Right atrium auricular region (tissue), 2 donors: ENCODE measurements around the gene DUSP2. TPM values are rescaled to one million over a fixed set of nuclear protein-coding genes. Genes with fewer than 3 reads are reported as not detected.

Source experiments
- DNase-seq: peaks from one replicate; pipeline ENCODE4 v3.0.0-alpha.2; 2019; ENCODE audit warnings: low spot score
- H3K27ac ChIP-seq, 2 donors: fragments of 200-600 bp; sonication (generic); 1 replicate in 1 of 2; 2 replicates in 1 of 2; pipeline ENCODE4 v1.5.1; 2016 to 2019
- H3K27me3 ChIP-seq, 2 donors: fragments of 200-600 bp; sonication (generic); one replicate each; pipeline versions ENCODE4 v1.5.1 to v1.6.0; 2017 to 2019
- H3K36me3 ChIP-seq: fragments of 200-600 bp; sonication (generic); one replicate; pipeline ENCODE4 v1.5.1; 2016
- H3K4me1 ChIP-seq, 2 donors: fragments of 200-600 bp; sonication (generic); one replicate each; pipeline versions ENCODE4 v1.5.1 to v1.6.0; 2017 to 2019
- H3K4me3 ChIP-seq, 2 donors: fragments of 200-600 bp; sonication (generic); 1 replicate in 1 of 2; 2 replicates in 1 of 2; pipeline ENCODE4 v1.5.1; 2017 to 2019; ENCODE audit warnings: mild to moderate bottlenecking in 1 of 2, moderate library complexity in 1 of 2
- H3K9me3 ChIP-seq, 2 donors: fragments of 200-600 bp; sonication (generic); one replicate each; pipeline ENCODE4 v1.5.1; 2019
- CTCF ChIP-seq, 2 donors: fragments of 200-600 bp; sonication (generic); IDR thresholded peaks; one replicate each; pipeline ENCODE4 v1.5.1; 2019; ENCODE audit warnings: antibody characterized with exemption in 2 of 2
- total RNA-seq, 2 donors: library from RNA; depleted of rRNA; stranded (reverse); fragments of >200 nt; gene quantifications; one replicate each; pipeline ENCODE4 v1.1.0, GENCODE V29; 2016

The DUSP2 gene
- total RNA-seq, 2 donors from 2014 or later: 4.0 to 9.0 TPM

- peaks cover 0 to 8% of the 10 kb centered on the region in 2 donors for H3K4me1 ChIP-seq
- no peaks in the 10 kb centered on the region for H3K36me3 ChIP-seq
- no peak for TF ChIP-seq CTCF (IDR thresholded peaks at IDR 0.05)
- no peaks in the 10 kb centered on the region for H3K9me3 ChIP-seq
- H3K4me3 ChIP-seq: no peak overlapping the region
- no peak overlapping the region for H3K27ac ChIP-seq
- H3K27me3 ChIP-seq: no peaks in the 10 kb centered on the region
- DNase-seq: no peak
These were observed 30.7 kb upstream of the DUSP2 start for GRCh38 chr2:96175951-96176350.

- Histone ChIP-seq H3K27ac (no peak overlapping the region), H3K4me1 (peaks cover 0 to 8% of the 10 kb centered on the region in 2 donors), H3K4me3 (no peak overlapping the region), H3K9me3 (no peaks in the 10 kb centered on the region), H3K36me3 (no peaks in the 10 kb centered on the region), H3K27me3 (no peaks in the 10 kb centered on the region)
- DNase-seq: peak; percentile 76
- TF ChIP-seq CTCF (IDR thresholded peaks at IDR 0.05): peak; percentile 70 to 90
These were observed 29.3 kb upstream of the DUSP2 start for GRCh38 chr2:96174251-96175144.

- H3K4me1 ChIP-seq: peaks cover 0 to 8% of the 10 kb centered on the region in 2 donors
- H3K27ac ChIP-seq: no peak overlapping the region
- no peaks in the 10 kb centered on the region for H3K36me3 ChIP-seq
- DNase-seq: no peak
- no peaks in the 10 kb centered on the region for H3K9me3 ChIP-seq
- H3K4me3 ChIP-seq: no peak overlapping the region
- TF ChIP-seq CTCF (IDR thresholded peaks at IDR 0.05): no peak
- no peaks in the 10 kb centered on the region for H3K27me3 ChIP-seq
These were observed 26.6 kb upstream of the DUSP2 start for GRCh38 chr2:96171831-96172230.

GRCh38 chr2:96170626-96171025 lies 25.4 kb upstream of the DUSP2 start:
- Histone ChIP-seq H3K4me1 (no peaks in the 10 kb centered on the region), H3K4me3 (no peak overlapping the region), H3K9me3 (no peaks in the 10 kb centered on the region), H3K27ac (no peak overlapping the region), H3K36me3 (no peaks in the 10 kb centered on the region), H3K27me3 (no peaks in the 10 kb centered on the region)
- no peak for TF ChIP-seq CTCF (IDR thresholded peaks at IDR 0.05)
- no peak for DNase-seq

GRCh38 chr2:96169868-96170507 lies 24.7 kb upstream of the DUSP2 start:
- Histone ChIP-seq H3K27me3 (no peaks in the 10 kb centered on the region), H3K4me3 (no peak overlapping the region), H3K9me3 (no peaks in the 10 kb centered on the region), H3K36me3 (no peaks in the 10 kb centered on the region), H3K27ac (no peak overlapping the region), H3K4me1 (no peaks in the 10 kb centered on the region)
- no peak for DNase-seq
- TF ChIP-seq CTCF (IDR thresholded peaks at IDR 0.05): no peak
